Measurements from ENCODE around the gene DYSF. TPM values are rescaled to one million over a fixed set of nuclear protein-coding genes. Genes with fewer than 3 reads are reported as not detected.

The DYSF gene
- total RNA-seq, 1 experiment from 2014 or later = 5.5 TPM

DNA sequence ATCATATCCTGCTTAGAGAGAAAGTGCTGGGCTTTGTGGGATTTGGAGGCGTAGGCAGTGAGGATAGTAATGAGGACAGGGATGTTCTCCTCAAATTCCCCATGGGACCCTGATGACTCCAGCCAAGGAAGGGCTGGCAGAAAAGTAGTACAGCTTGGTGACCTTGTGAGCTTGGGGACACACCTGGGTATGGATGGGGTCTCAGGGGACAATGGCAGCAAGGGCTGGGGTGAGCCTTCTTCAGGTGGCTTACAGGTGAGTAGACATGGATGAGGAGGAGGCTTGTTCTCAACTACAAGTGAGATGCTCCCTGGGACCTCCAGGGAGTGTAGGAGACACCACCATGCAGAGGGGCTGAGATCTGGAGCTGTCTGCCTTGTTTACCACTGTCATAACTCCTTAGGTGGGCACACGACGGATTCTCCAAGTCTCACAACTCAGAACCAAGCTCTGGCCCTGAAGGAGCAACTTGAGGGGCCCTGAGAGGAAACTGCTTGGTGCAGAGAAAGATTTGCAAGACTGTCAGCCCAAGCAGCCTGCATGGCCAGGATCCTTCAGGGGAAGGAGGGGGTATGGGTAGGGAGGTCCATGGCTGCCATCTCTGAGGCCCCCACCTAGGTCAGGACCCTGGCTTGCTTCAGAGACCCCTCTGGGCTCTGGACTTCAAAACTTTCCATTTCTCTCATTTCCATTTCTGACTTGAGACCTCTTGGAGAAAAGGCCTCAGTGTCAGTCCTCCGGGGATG, 262.8 kb downstream of the DYSF start:
- no peak for DNase-seq
- Histone ChIP-seq H3K9ac (ENCODE audit: extremely low read depth, insufficient read length, low read length) (no peak overlapping the region), H4K20me1 (ENCODE audit: control insufficient read depth, insufficient read depth, insufficient read length) (no peaks in the 10 kb centered on the region), H3K27me3 (ENCODE audit: insufficient read depth, low read length) (no peaks in the 10 kb centered on the region), H4K8ac (replicated peaks; ENCODE audit: insufficient read length, low read depth, low read length) (no peak overlapping the region), H2BK20ac (ENCODE audit: low read depth, low read length, poor library complexity, severe bottlenecking) (no peak overlapping the region), H3K56ac (ENCODE audit: insufficient read length, low read depth, low read length) (no peak overlapping the region), H4K91ac (ENCODE audit: insufficient read length, low read depth, low read length) (no peak overlapping the region), H2AK5ac (ENCODE audit: insufficient read length, low read length) (no peak overlapping the region), H2BK5ac (ENCODE audit: insufficient read length, low read length) (no peak overlapping the region), H3K9me3 (ENCODE audit: control insufficient read depth, low read depth, low read length) (no peaks in the 10 kb centered on the region), H2AFZ (ENCODE audit: low read length) (no peak overlapping the region), H3T11ph (ENCODE audit: low read length) (no peak overlapping the region), H3K4me1 (ENCODE audit: insufficient read depth, low read length) (no peaks in the 10 kb centered on the region), H3K14ac (ENCODE audit: insufficient read depth, low read length) (no peak overlapping the region), H3K4me2 (ENCODE audit: insufficient read depth, insufficient read length, low read length) (no peak overlapping the region), H3K27ac (ENCODE audit: insufficient read length, low read depth, low read length) (no peak overlapping the region), H3K18ac (ENCODE audit: insufficient read length, low read depth, low read length) (no peak overlapping the region), H3K23me2 (ENCODE audit: insufficient read length, low read depth, low read length, poor library complexity, severe bottlenecking) (no peaks in the 10 kb centered on the region), H2BK12ac (ENCODE audit: insufficient read length, low read depth, low read length) (no peak overlapping the region), H3K4ac (ENCODE audit: low read depth, low read length) (no peak overlapping the region), H3K79me1 (ENCODE audit: insufficient read depth, low read depth, low read length, poor library complexity, severe bottlenecking) (no peaks in the 10 kb centered on the region), H3K79me2 (ENCODE audit: insufficient read depth, low read length) (no peaks in the 10 kb centered on the region), H4K5ac (ENCODE audit: insufficient read length, low read depth, low read length) (no peak overlapping the region), H2BK15ac (ENCODE audit: low read depth, low read length) (no peak overlapping the region), H2BK120ac (ENCODE audit: low read depth, low read length, poor library complexity, severe bottlenecking) (no peak overlapping the region), H3K23ac (ENCODE audit: insufficient read length, low read depth, low read length) (no peak overlapping the region)
- H3K9me3 Mint-ChIP-seq = no peaks in the 10 kb centered on the region
- H3K27me3 Mint-ChIP-seq (ENCODE audit: low read depth) = no peaks in the 10 kb centered on the region; the same call in none of the 2 replicates
- TF ChIP-seq, protein P1, sequence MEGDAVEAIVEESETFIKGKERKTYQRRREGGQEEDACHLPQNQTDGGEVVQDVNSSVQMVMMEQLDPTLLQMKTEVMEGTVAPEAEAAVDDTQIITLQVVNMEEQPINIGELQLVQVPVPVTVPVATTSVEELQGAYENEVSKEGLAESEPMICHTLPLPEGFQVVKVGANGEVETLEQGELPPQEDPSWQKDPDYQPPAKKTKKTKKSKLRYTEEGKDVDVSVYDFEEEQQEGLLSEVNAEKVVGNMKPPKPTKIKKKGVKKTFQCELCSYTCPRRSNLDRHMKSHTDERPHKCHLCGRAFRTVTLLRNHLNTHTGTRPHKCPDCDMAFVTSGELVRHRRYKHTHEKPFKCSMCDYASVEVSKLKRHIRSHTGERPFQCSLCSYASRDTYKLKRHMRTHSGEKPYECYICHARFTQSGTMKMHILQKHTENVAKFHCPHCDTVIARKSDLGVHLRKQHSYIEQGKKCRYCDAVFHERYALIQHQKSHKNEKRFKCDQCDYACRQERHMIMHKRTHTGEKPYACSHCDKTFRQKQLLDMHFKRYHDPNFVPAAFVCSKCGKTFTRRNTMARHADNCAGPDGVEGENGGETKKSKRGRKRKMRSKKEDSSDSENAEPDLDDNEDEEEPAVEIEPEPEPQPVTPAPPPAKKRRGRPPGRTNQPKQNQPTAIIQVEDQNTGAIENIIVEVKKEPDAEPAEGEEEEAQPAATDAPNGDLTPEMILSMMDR (conservative IDR thresholded peaks at IDR 0.05) = no peak
- WGBS (ENCODE audit: extremely low coverage, insufficient read length, low lambda C conversion rate) = no CpG with 5 or more reads among the region's 4 CpGs
- H3K4me1 Mint-ChIP-seq = no peaks in the 10 kb centered on the region
- no peak overlapping the region for H3K27ac Mint-ChIP-seq
- no peaks in the 10 kb centered on the region for H3K36me3 Mint-ChIP-seq (ENCODE audit: insufficient read depth in 1 of 3, low read depth in 3 of 3)
- no peak overlapping the region for H3K4me3 Mint-ChIP-seq

Measured in H9 (cell line).